Measurements from ENCODE around the gene KCNT2. TPM values are rescaled to one million over a fixed set of nuclear protein-coding genes. Genes with fewer than 3 reads are reported as not detected.

KCNT2 gene
- total and polyA plus RNA-seq, 5 donors from 2014 or later = not detected

DNA sequence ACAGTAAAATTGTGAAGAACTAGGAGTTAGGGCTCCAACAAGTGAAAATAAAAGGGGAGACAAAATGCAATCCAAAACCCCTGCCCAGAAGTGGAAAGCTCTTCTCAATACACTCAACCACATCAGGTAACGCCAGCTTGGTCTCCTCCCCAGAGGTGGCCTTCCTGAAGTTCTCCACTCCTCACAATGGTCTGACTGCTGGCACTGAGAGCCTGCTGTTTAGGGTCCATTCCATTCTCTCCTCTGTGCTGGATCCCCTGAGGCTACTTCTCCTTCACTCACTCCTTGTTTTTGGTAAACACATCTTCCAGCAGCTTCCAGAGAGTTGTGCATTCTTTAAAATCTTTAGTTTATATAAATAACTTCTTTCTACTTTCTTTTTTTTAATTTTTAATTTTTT lies 189.5 kb downstream of the KCNT2 start:
- Histone ChIP-seq H3K27ac (ENCODE audit: insufficient read depth, low read length, poor library complexity, severe bottlenecking) (no peak overlapping the region), H3K4me1 (ENCODE audit: control insufficient read depth, insufficient read depth, low read length, poor library complexity, severe bottlenecking) (no peaks in the 10 kb centered on the region), H3K4me3 (ENCODE audit: low read depth, low read length) (no peak overlapping the region), H3K36me3 (ENCODE audit: control insufficient read depth, insufficient read depth, low read length) (no peaks in the 10 kb centered on the region), H3K27me3 (ENCODE audit: control insufficient read depth, insufficient read depth, low read length) (no peaks in the 10 kb centered on the region), H3K9me3 (ENCODE audit: control insufficient read depth in 2 of 2, low read length in 2 of 2) (no peaks in the 10 kb centered on the region)
- Mint-ChIP-seq H3K27me3 (no peaks in the 10 kb centered on the region), H3K36me3 (no peaks in the 10 kb centered on the region), H3K4me3 (no peak overlapping the region), H3K4me1 (no peaks in the 10 kb centered on the region), H3K27ac (no peak overlapping the region), H3K9me3 (peaks cover 1 to 8% (median 6%) of the 10 kb centered on the region in 7 donors)
- DNase-seq (no peak), ATAC-seq (ENCODE audit: low read depth in 2 of 2) (no peak)

- no peak overlapping the region for H3K4me3 ChIP-seq (ENCODE audit: low read depth, low read length)
- ATAC-seq (ENCODE audit: low read depth in 2 of 2) (no peak), DNase-seq (no peak)
- no peaks in the 10 kb centered on the region for H3K27me3 Mint-ChIP-seq
- H3K27ac Mint-ChIP-seq = no peak overlapping the region
- no peaks in the 10 kb centered on the region for H3K4me1 Mint-ChIP-seq
- no peaks in the 10 kb centered on the region for H3K36me3 Mint-ChIP-seq
- H3K27me3 ChIP-seq (ENCODE audit: control insufficient read depth, insufficient read depth, low read length) = no peaks in the 10 kb centered on the region
- H3K4me1 ChIP-seq (ENCODE audit: control insufficient read depth, insufficient read depth, low read length, poor library complexity, severe bottlenecking) = no peaks in the 10 kb centered on the region
- peaks cover 1 to 9% (median 4%) of the 10 kb centered on the region in 7 donors for H3K9me3 Mint-ChIP-seq
- no peaks in the 10 kb centered on the region for H3K9me3 ChIP-seq (ENCODE audit: control insufficient read depth in 2 of 2, low read length in 2 of 2)
- H3K27ac ChIP-seq (ENCODE audit: insufficient read depth, low read length, poor library complexity, severe bottlenecking) = no peak overlapping the region
- no peak overlapping the region for H3K4me3 Mint-ChIP-seq
- no peaks in the 10 kb centered on the region for H3K36me3 ChIP-seq (ENCODE audit: control insufficient read depth, insufficient read depth, low read length)
Measured at GRCh38 chr1:196415978-196416377, 192.3 kb downstream of the KCNT2 start.

- no peaks in the 10 kb centered on the region for H3K4me1 ChIP-seq (ENCODE audit: control insufficient read depth, insufficient read depth, low read length, poor library complexity, severe bottlenecking)
- Mint-ChIP-seq H3K27ac (no peak overlapping the region), H3K4me3 (no peak overlapping the region), H3K36me3 (no peaks in the 10 kb centered on the region), H3K9me3 (peaks cover 0 to 6% (median 2%) of the 10 kb centered on the region in 7 donors), H3K4me1 (no peaks in the 10 kb centered on the region), H3K27me3 (no peaks in the 10 kb centered on the region)
- ATAC-seq (ENCODE audit: low read depth in 2 of 2) = no peak
- H3K36me3 ChIP-seq (ENCODE audit: control insufficient read depth, insufficient read depth, low read length) = no peaks in the 10 kb centered on the region
- H3K9me3 ChIP-seq (ENCODE audit: control insufficient read depth in 2 of 2, low read length in 2 of 2) = no peaks in the 10 kb centered on the region
- no peak overlapping the region for H3K27ac ChIP-seq (ENCODE audit: insufficient read depth, low read length, poor library complexity, severe bottlenecking)
- no peak overlapping the region for H3K4me3 ChIP-seq (ENCODE audit: low read depth, low read length)
- no peak for DNase-seq
- no peaks in the 10 kb centered on the region for H3K27me3 ChIP-seq (ENCODE audit: control insufficient read depth, insufficient read depth, low read length)
Measured at GRCh38 chr1:196412326-196412725, 195.9 kb downstream of the KCNT2 start.

DNA sequence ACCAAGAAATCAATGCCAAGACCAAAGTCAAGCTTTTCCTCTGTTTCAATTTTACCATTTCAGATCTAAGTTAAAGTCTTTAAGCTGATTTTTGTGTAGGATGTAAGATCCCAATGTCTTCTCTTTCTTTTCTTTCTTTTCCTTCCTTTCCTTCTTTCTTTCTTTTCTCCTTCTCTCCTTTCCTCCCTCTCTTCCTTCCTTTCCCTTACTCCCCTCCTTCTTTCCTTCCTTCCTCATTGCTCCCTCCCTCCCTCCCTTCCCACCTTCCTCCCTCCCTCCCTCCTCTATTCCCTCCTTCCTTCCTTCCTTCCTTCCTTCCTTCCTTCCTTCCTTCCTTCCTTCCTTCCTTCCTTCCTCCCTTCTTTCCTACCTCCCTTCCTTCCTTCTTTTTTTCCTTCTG lies 197.5 kb downstream of the KCNT2 start:
- H3K27ac ChIP-seq (ENCODE audit: insufficient read depth, low read length, poor library complexity, severe bottlenecking) = no peak overlapping the region
- H3K36me3 ChIP-seq (ENCODE audit: control insufficient read depth, insufficient read depth, low read length) = no peaks in the 10 kb centered on the region
- Mint-ChIP-seq H3K27me3 (no peaks in the 10 kb centered on the region), H3K36me3 (no peaks in the 10 kb centered on the region), H3K4me3 (no peak overlapping the region), H3K4me1 (no peaks in the 10 kb centered on the region), H3K27ac (no peak overlapping the region), H3K9me3 (peaks cover 0 to 5% (median 2%) of the 10 kb centered on the region in 7 donors)
- no peaks in the 10 kb centered on the region for H3K9me3 ChIP-seq (ENCODE audit: control insufficient read depth in 2 of 2, low read length in 2 of 2)
- no peaks in the 10 kb centered on the region for H3K27me3 ChIP-seq (ENCODE audit: control insufficient read depth, insufficient read depth, low read length)
- no peak overlapping the region for H3K4me3 ChIP-seq (ENCODE audit: low read depth, low read length)
- ATAC-seq (ENCODE audit: low read depth in 2 of 2) = no peak
- H3K4me1 ChIP-seq (ENCODE audit: control insufficient read depth, insufficient read depth, low read length, poor library complexity, severe bottlenecking) = no peaks in the 10 kb centered on the region
- no peak for DNase-seq

- Histone ChIP-seq H3K36me3 (ENCODE audit: control insufficient read depth, insufficient read depth, low read length) (no peaks in the 10 kb centered on the region), H3K27me3 (ENCODE audit: control insufficient read depth, insufficient read depth, low read length) (no peaks in the 10 kb centered on the region), H3K4me3 (ENCODE audit: low read depth, low read length) (no peak overlapping the region), H3K9me3 (ENCODE audit: control insufficient read depth in 2 of 2, low read length in 2 of 2) (no peaks in the 10 kb centered on the region), H3K27ac (ENCODE audit: insufficient read depth, low read length, poor library complexity, severe bottlenecking) (no peak overlapping the region), H3K4me1 (ENCODE audit: control insufficient read depth, insufficient read depth, low read length, poor library complexity, severe bottlenecking) (no peaks in the 10 kb centered on the region)
- Mint-ChIP-seq H3K4me1 (no peaks in the 10 kb centered on the region), H3K36me3 (no peaks in the 10 kb centered on the region), H3K4me3 (no peak overlapping the region), H3K9me3 (peaks cover 0 to 5% (median 2%) of the 10 kb centered on the region in 7 donors), H3K27me3 (no peaks in the 10 kb centered on the region), H3K27ac (no peak overlapping the region)
- ATAC-seq (ENCODE audit: low read depth in 2 of 2) (no peak), DNase-seq (no peak)
Measured at GRCh38 chr1:196409586-196409985, 198.7 kb downstream of the KCNT2 start.

- no peak for DNase-seq
- H3K36me3 Mint-ChIP-seq = no peaks in the 10 kb centered on the region
- Histone ChIP-seq H3K4me1 (ENCODE audit: control insufficient read depth, insufficient read depth, low read length, poor library complexity, severe bottlenecking) (no peaks in the 10 kb centered on the region), H3K27me3 (ENCODE audit: control insufficient read depth, insufficient read depth, low read length) (no peaks in the 10 kb centered on the region), H3K9me3 (ENCODE audit: control insufficient read depth in 2 of 2, low read length in 2 of 2) (no peaks in the 10 kb centered on the region), H3K36me3 (ENCODE audit: control insufficient read depth, insufficient read depth, low read length) (no peaks in the 10 kb centered on the region), H3K4me3 (ENCODE audit: low read depth, low read length) (no peak overlapping the region), H3K27ac (ENCODE audit: insufficient read depth, low read length, poor library complexity, severe bottlenecking) (no peak overlapping the region)
- H3K27ac Mint-ChIP-seq = no peak overlapping the region
- peaks cover 0 to 6% (median 2%) of the 10 kb centered on the region in 7 donors for H3K9me3 Mint-ChIP-seq
- no peaks in the 10 kb centered on the region for H3K4me1 Mint-ChIP-seq
- no peaks in the 10 kb centered on the region for H3K27me3 Mint-ChIP-seq
- no peak for ATAC-seq (ENCODE audit: low read depth in 2 of 2)
- H3K4me3 Mint-ChIP-seq = no peak overlapping the region
Measured at GRCh38 chr1:196407358-196408051, 200.7 kb downstream of the KCNT2 start.

DNA sequence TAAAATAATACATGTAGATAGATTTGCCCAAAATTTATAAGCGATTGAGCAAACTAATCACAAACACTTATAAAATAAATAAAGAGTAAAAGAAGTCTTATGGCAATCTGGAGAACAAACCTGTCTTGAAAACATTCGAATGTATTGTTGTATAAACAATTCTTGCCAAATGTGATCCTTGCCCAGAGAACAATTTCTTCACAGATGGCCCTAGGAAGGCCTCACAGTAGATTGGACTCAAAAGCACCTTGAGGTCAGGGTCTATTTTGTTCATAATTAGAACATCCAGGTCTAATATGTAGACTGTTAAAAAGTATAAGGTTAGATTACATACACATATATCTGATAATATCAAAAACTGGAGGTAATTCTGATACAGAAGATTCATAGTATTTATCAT lies 202.4 kb downstream of the KCNT2 start:
- DNase-seq (no peak), ATAC-seq (ENCODE audit: low read depth in 2 of 2) (no peak)
- Histone ChIP-seq H3K36me3 (ENCODE audit: control insufficient read depth, insufficient read depth, low read length) (no peaks in the 10 kb centered on the region), H3K4me1 (ENCODE audit: control insufficient read depth, insufficient read depth, low read length, poor library complexity, severe bottlenecking) (no peaks in the 10 kb centered on the region), H3K27ac (ENCODE audit: insufficient read depth, low read length, poor library complexity, severe bottlenecking) (no peak overlapping the region), H3K27me3 (ENCODE audit: control insufficient read depth, insufficient read depth, low read length) (no peaks in the 10 kb centered on the region), H3K4me3 (ENCODE audit: low read depth, low read length) (no peak overlapping the region), H3K9me3 (ENCODE audit: control insufficient read depth in 2 of 2, low read length in 2 of 2) (no peaks in the 10 kb centered on the region)
- H3K9me3 Mint-ChIP-seq = peaks cover 0 to 6% (median 1%) of the 10 kb centered on the region in 7 donors
- no peaks in the 10 kb centered on the region for H3K36me3 Mint-ChIP-seq
- no peaks in the 10 kb centered on the region for H3K27me3 Mint-ChIP-seq
- no peaks in the 10 kb centered on the region for H3K4me1 Mint-ChIP-seq
- no peak overlapping the region for H3K27ac Mint-ChIP-seq
- no peak overlapping the region for H3K4me3 Mint-ChIP-seq
